ENCODE data around the gene RAB40A.

GRCh38 chrX:103477496-103477895 lies 41.8 kb downstream of the RAB40A start:
- TF ChIP-seq SMAD2 (IDR thresholded peaks at IDR 0.05; ENCODE audit: low read depth, low read length) (no peak), PRDM10 (IDR thresholded peaks at IDR 0.05; ENCODE audit: partially characterized antibody) (no peak), SMAD1 (IDR thresholded peaks at IDR 0.05; ENCODE audit: low read depth, low read length, partially characterized antibody) (no peak), RCOR1 (IDR thresholded peaks at IDR 0.05; ENCODE audit: borderline replicate concordance in 1 of 2, low read depth in 2 of 2, low read length in 2 of 2) (no peak), CTCF (IDR thresholded peaks at IDR 0.05 in 2 of 3, conservative IDR thresholded peaks at IDR 0.05 in 1 of 3; ENCODE audit: insufficient read depth in 2 of 3, low read depth in 1 of 3, low read length in 3 of 3) (no peak), ZFP36 (IDR thresholded peaks at IDR 0.05; ENCODE audit: low read depth, low read length, partially characterized antibody) (no peak), NONO (IDR thresholded peaks at IDR 0.05; ENCODE audit: low read depth in 2 of 2, low read length in 1 of 2) (no peak), POLR2A (conservative IDR thresholded peaks at IDR 0.05) (no peak), ZEB2 (IDR thresholded peaks at IDR 0.05) (no peak), GABPA (tag; conservative IDR thresholded peaks at IDR 0.05; ENCODE audit: low read depth) (no peak)

Data from K562 (cell line).